ENCODE measurements around the gene PHF8.

Gene PHF8

DNA sequence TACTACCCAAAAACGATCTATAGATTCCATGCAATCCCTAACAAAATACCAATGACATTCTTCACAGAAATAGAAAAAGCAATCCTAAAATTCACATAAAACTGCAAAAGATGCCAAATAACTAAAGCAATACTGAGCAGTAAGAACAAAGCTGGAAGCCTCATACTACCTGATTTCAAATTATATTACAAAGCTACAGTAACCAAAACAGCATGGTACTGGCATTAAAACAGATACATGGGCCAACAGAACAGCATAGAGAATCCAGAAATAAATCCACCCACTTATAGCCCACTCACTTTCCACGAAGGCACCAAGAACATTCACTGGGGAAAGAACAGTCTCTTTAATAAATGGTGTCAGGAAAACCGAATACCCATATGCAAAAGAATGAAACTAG lies 74.7 kb downstream of the PHF8 start:
- DNase-seq = no peak
- H3K27ac ChIP-seq (ENCODE audit: insufficient read depth, low read length, poor library complexity, severe bottlenecking) = no peak overlapping the region

DNA sequence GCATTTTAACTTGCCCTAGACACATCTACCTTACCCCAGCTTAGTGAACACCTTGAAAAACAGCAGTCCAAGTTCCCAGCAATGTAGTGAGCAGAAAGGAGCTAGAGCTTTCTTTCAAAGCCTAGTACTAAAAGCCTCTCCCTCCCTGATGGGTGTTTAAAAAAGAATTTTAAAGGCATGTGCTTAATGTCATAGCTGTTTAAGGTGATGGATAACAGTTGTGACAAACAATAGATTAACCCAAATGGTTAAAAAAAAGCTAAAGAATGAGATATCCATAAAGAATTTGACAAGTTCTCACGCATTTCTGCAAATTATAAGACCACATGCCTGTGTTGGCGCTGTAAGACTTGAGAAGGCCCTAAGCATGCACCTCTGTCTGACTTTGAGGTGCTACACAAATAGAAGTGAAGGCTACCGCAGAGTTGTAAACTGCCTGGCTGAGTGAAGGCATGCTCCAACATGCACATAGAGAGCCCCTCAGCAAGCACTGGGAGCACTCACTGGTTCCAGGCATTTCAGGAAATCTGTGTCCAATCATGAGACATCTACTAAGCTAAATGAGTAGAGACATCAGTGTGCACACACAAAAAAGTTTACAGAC lies 94.0 kb downstream of the PHF8 start:
- Histone ChIP-seq H3K4me3 (ENCODE audit: insufficient read depth, low read depth, low read length, poor library complexity, severe bottlenecking) (no peak overlapping the region), H3K4me1 (ENCODE audit: control insufficient read depth, insufficient read depth, low read length, poor library complexity, severe bottlenecking) (no peaks in the 10 kb centered on the region), H3K9me3 (ENCODE audit: control insufficient read depth, low read length) (no peaks in the 10 kb centered on the region), H3K36me3 (ENCODE audit: control insufficient read depth, insufficient read depth, low read length) (no peaks in the 10 kb centered on the region), H3K27me3 (replicated peaks; ENCODE audit: control insufficient read depth, insufficient read depth, low read length, poor library complexity, severe bottlenecking) (no peaks in the 10 kb centered on the region), H3K27ac (ENCODE audit: insufficient read depth, low read length, poor library complexity, severe bottlenecking) (no peak overlapping the region)
- DNase-seq = no peak

More for the DNA sequence above, 74.7 kb downstream of the PHF8 start:
- Histone ChIP-seq H3K36me3 (ENCODE audit: control insufficient read depth, insufficient read depth, low read length) (no peaks in the 10 kb centered on the region), H3K4me3 (ENCODE audit: insufficient read depth, low read depth, low read length, poor library complexity, severe bottlenecking) (no peak overlapping the region), H3K9me3 (ENCODE audit: control insufficient read depth, low read length) (no peaks in the 10 kb centered on the region), H3K4me1 (ENCODE audit: control insufficient read depth, insufficient read depth, low read length, poor library complexity, severe bottlenecking) (no peaks in the 10 kb centered on the region), H3K27me3 (replicated peaks; ENCODE audit: control insufficient read depth, insufficient read depth, low read length, poor library complexity, severe bottlenecking) (no peaks in the 10 kb centered on the region)

DNA sequence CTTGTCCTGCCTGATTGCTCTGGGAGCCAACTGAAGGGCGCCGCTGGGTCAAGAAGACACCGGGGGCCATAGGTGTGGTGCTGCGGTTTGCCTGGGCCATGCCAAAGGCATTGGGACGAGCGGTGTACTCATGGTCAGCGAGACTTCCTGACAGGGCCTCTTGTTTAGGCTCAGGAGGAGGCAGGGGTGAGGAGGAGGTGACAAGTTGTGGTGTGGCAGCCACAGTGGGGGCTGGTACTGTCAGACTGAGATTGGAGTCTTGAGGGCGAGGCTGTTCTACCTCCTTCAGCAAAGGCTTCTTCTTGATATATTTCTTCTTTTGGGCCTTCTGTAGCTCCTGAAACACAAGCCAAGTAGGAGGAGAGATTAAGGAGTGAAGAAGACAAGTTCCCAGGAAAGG lies 104.1 kb downstream of the PHF8 start:
- H3K36me3 ChIP-seq (ENCODE audit: control insufficient read depth, insufficient read depth, low read length) = peaks cover 38% of the 10 kb centered on the region
- no peak overlapping the region for H3K27ac ChIP-seq (ENCODE audit: insufficient read depth, low read length, poor library complexity, severe bottlenecking)
- DNase-seq = no peak
- H3K27me3 ChIP-seq (replicated peaks; ENCODE audit: control insufficient read depth, insufficient read depth, low read length, poor library complexity, severe bottlenecking) = no peaks in the 10 kb centered on the region
- no peaks in the 10 kb centered on the region for H3K4me1 ChIP-seq (ENCODE audit: control insufficient read depth, insufficient read depth, low read length, poor library complexity, severe bottlenecking)
- H3K4me3 ChIP-seq (ENCODE audit: insufficient read depth, low read depth, low read length, poor library complexity, severe bottlenecking) = no peak overlapping the region
- H3K9me3 ChIP-seq (ENCODE audit: control insufficient read depth, low read length) = no peaks in the 10 kb centered on the region

DNA sequence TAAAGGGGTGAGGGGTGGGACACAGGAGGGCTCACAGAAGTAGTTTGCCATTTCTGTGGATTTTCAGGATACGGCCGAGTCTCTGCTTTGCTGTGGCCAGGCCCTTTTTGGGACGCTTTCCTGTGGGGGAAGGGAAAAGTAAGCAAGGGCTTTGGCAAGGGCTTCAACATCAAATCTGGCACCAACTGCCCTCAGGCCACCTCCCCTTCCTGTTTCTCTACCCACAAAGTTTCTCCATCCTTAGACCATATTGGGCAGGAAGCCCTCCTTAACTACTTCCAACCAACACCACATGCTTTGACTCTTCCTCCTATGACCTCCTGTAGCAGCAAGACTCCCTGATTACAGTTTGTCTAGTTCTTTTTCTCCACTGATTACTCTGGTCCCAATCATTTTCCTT lies 105.1 kb downstream of the PHF8 start:
- Histone ChIP-seq H3K4me1 (ENCODE audit: control insufficient read depth, insufficient read depth, low read length, poor library complexity, severe bottlenecking) (no peaks in the 10 kb centered on the region), H3K4me3 (ENCODE audit: insufficient read depth, low read depth, low read length, poor library complexity, severe bottlenecking) (no peak overlapping the region), H3K27ac (ENCODE audit: insufficient read depth, low read length, poor library complexity, severe bottlenecking) (no peak overlapping the region), H3K9me3 (ENCODE audit: control insufficient read depth, low read length) (no peaks in the 10 kb centered on the region), H3K36me3 (ENCODE audit: control insufficient read depth, insufficient read depth, low read length) (peaks cover 38% of the 10 kb centered on the region), H3K27me3 (replicated peaks; ENCODE audit: control insufficient read depth, insufficient read depth, low read length, poor library complexity, severe bottlenecking) (no peaks in the 10 kb centered on the region)
- no peak for DNase-seq

DNA sequence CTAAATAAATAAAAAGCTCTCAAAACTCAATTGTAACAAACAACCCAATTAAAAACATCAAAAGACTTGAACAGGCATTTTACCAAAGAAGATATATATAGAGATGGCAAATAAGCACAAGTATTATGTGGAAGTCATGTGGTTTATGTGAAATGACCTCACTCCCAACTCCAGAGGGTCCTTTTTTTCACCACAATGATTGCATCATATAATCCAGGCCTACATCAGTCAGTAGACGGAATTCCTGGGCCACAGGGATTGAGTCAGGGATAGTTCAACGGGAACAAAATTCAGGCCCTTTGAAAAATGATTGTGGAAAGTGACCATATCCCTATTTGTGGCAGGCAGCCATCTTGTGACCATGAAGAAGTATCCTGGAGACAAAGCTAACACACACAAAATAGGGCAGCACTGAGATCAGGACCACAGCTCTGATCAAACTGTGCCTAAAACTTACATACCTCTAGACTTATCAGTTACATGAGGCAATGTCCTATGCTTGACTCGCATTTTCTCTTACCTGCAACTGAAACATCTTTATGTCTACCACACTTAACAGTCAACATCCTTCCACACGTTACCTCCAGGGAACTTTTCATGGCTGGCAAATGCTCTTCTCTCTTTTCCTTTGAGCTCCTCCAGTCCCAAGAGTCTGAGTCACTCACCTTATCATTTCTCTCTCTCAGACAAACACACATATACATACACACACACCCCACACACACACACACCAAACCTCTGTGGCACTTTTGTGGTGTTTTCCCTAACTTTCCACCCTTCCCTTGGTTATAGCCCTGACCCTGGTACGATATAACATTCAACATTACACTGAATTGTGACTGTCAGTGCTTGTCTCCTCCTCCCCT lies 113.5 kb downstream of the PHF8 start:
- no peaks in the 10 kb centered on the region for H3K36me3 ChIP-seq (ENCODE audit: control insufficient read depth, insufficient read depth, low read length)
- H3K27ac ChIP-seq (ENCODE audit: insufficient read depth, low read length, poor library complexity, severe bottlenecking) = no peak overlapping the region
- H3K27me3 ChIP-seq (replicated peaks; ENCODE audit: control insufficient read depth, insufficient read depth, low read length, poor library complexity, severe bottlenecking) = no peaks in the 10 kb centered on the region
- no peak overlapping the region for H3K4me3 ChIP-seq (ENCODE audit: insufficient read depth, low read depth, low read length, poor library complexity, severe bottlenecking)
- no peaks in the 10 kb centered on the region for H3K9me3 ChIP-seq (ENCODE audit: control insufficient read depth, low read length)
- no peaks in the 10 kb centered on the region for H3K4me1 ChIP-seq (ENCODE audit: control insufficient read depth, insufficient read depth, low read length, poor library complexity, severe bottlenecking)
- DNase-seq = no peak

DNA sequence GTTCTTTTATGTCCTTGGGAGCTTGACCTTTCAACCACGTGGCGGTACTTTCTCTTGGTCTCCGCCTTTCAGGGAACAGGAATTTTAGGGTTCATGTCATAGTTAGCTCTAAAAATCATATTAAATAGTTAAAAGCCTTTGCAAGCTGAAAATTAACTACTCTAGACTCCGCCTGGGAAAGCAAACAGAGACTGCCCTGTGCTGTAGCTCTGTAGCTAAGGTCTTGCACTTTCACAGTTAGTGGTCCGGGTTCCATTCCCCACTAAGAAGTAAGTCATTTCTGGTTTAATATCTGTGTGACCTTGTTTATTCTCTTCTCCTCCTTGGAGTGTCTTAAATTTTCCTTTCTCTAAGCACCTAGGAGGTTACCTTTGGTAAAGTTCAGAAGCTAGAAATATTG lies 118.2 kb downstream of the PHF8 start:
- Histone ChIP-seq H3K4me1 (ENCODE audit: control insufficient read depth, insufficient read depth, low read length, poor library complexity, severe bottlenecking) (no peaks in the 10 kb centered on the region), H3K27ac (ENCODE audit: insufficient read depth, low read length, poor library complexity, severe bottlenecking) (no peak overlapping the region), H3K4me3 (ENCODE audit: insufficient read depth, low read depth, low read length, poor library complexity, severe bottlenecking) (no peak overlapping the region), H3K27me3 (replicated peaks; ENCODE audit: control insufficient read depth, insufficient read depth, low read length, poor library complexity, severe bottlenecking) (no peaks in the 10 kb centered on the region), H3K36me3 (ENCODE audit: control insufficient read depth, insufficient read depth, low read length) (no peaks in the 10 kb centered on the region), H3K9me3 (ENCODE audit: control insufficient read depth, low read length) (no peaks in the 10 kb centered on the region)
- no peak for DNase-seq

DNA sequence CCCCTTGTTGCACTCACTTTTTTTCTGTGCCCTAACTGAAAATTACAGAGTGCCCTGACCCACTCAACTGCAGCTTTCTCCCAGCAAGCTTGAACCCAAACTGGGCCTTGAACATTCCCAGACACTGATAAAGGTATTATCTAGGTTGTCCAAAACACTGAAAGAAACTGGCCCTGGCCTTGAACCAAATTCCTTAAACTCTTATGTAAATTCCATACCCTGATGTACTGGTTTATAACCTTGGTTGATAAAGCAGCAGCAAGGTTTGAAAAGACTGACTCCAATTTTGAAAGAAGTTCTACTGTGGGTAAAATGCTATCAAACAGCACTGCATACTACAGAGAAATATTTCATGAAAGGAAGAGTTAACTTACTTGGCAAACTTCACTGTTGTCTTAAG lies 125.6 kb downstream of the PHF8 start:
- Histone ChIP-seq H3K9me3 (ENCODE audit: control insufficient read depth, low read length) (no peaks in the 10 kb centered on the region), H3K4me1 (ENCODE audit: control insufficient read depth, insufficient read depth, low read length, poor library complexity, severe bottlenecking) (no peaks in the 10 kb centered on the region), H3K27ac (ENCODE audit: insufficient read depth, low read length, poor library complexity, severe bottlenecking) (no peak overlapping the region), H3K27me3 (replicated peaks; ENCODE audit: control insufficient read depth, insufficient read depth, low read length, poor library complexity, severe bottlenecking) (no peaks in the 10 kb centered on the region), H3K36me3 (ENCODE audit: control insufficient read depth, insufficient read depth, low read length) (no peaks in the 10 kb centered on the region), H3K4me3 (ENCODE audit: insufficient read depth, low read depth, low read length, poor library complexity, severe bottlenecking) (no peak overlapping the region)
- DNase-seq = no peak

DNA sequence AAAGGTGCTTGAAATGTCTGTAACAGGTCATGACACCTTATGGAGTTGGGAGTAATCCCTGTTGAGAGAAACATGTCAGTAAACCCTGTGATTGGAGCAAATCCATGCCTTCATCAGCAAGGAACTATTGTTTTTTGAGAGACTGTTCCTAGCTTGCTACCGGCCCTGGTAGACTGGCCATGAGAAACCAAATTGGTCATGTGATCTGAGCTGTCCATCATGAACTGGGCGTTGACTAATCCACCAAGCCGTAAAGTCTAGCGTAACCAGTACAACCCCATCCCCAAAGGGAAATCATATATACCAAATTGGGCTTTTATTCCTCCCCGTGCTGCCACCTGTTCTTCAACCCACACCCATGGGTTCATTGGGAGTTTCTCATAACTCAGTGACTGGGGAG lies 143.7 kb downstream of the PHF8 start:
- no peak for DNase-seq
- Histone ChIP-seq H3K9me3 (ENCODE audit: control insufficient read depth, low read length) (no peaks in the 10 kb centered on the region), H3K4me3 (ENCODE audit: insufficient read depth, low read depth, low read length, poor library complexity, severe bottlenecking) (no peak overlapping the region), H3K36me3 (ENCODE audit: control insufficient read depth, insufficient read depth, low read length) (no peaks in the 10 kb centered on the region), H3K27ac (ENCODE audit: insufficient read depth, low read length, poor library complexity, severe bottlenecking) (no peak overlapping the region), H3K27me3 (replicated peaks; ENCODE audit: control insufficient read depth, insufficient read depth, low read length, poor library complexity, severe bottlenecking) (no peaks in the 10 kb centered on the region), H3K4me1 (ENCODE audit: control insufficient read depth, insufficient read depth, low read length, poor library complexity, severe bottlenecking) (no peaks in the 10 kb centered on the region)

DNA sequence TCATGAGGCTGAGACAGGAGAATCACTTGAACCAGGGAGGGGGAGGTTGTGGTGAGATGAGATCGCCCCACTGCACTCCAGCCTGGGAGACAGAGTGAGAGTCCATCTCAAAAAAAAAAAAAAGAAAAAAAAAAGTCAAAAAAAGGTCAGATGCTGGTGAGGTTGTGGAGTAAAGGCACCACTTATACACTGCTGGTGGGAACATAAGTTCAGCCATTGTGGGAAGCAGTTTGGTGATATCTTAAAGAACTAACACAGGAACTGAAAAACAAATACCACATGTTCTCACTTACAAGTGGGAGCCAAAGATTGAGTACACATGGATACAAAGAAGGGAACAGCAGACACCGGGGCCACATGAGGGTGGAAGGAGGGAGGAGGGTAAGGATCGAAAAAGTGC lies 149.0 kb downstream of the PHF8 start:
- H3K27ac ChIP-seq (ENCODE audit: insufficient read depth, low read length, poor library complexity, severe bottlenecking) = no peak overlapping the region
- no peak overlapping the region for H3K4me3 ChIP-seq (ENCODE audit: insufficient read depth, low read depth, low read length, poor library complexity, severe bottlenecking)
- no peaks in the 10 kb centered on the region for H3K9me3 ChIP-seq (ENCODE audit: control insufficient read depth, low read length)

More for the DNA sequence above, 149.0 kb downstream of the PHF8 start:
- H3K27me3 ChIP-seq (replicated peaks; ENCODE audit: control insufficient read depth, insufficient read depth, low read length, poor library complexity, severe bottlenecking) = no peaks in the 10 kb centered on the region
- H3K36me3 ChIP-seq (ENCODE audit: control insufficient read depth, insufficient read depth, low read length) = no peaks in the 10 kb centered on the region
- no peak for DNase-seq
- no peaks in the 10 kb centered on the region for H3K4me1 ChIP-seq (ENCODE audit: control insufficient read depth, insufficient read depth, low read length, poor library complexity, severe bottlenecking)
